Activated CD4-positive, CD25-positive, alpha-beta regulatory T cell (primary cell): ENCODE data around the gene AGPAT1.
A peak's percentile ranks its signal among the peaks of the same experiment; 100 is the strongest.
"Not testable (repeated sequence)": the region's sequence is repeated elsewhere in the genome, so short reads cannot be mapped to it uniquely, and the experiment has no call there.

ENCODE experiments used
- DNase-seq, 4 experiments: peaks; one replicate each; lab custom pipeline; 2025; lab: John Stamatoyannopoulos, UW

The AGPAT1 gene

DNA sequence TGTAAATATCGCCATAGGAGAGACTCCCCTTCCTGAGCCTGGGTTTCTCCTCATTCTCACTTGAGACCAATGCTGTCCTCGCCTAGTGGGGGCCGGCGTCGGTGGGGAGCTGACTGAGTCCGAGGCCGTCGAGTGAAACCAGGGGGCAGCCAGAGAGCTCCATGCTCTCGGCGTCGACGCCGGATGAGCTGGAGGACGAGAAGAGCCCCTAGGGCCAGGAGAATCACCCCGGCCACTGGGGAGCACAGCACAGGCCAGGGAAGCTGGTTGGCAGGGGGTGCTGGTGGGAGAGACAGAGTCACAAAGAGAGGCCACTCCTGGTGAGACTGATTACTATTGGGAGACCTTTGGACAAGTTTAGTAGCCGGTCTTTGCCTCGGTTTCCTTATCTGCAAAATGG is 23.0 kb upstream of the AGPAT1 start:
- no peak for DNase-seq

DNA sequence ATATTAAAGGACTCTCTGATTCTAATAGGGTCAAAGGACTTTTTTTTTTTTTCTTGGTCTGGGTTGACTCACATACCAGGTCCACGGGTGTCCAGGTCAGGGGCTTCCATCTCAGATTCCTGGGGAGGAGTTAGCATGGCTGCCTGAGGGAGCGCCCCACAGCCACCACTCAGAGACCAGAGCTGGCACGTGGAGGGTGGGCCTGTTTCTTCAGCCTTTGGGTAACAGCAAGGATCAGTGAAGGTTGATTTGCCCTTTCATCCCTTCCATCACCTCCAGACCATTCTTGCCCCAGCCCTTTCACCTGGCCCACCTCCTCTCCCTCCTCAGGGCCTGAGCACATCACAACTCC is 22.4 kb upstream of the AGPAT1 start:
- no peak for DNase-seq

GRCh38 chr6:32196682-32197616 is 21.1 kb upstream of the AGPAT1 start:
- DNase-seq, result no peak

DNA sequence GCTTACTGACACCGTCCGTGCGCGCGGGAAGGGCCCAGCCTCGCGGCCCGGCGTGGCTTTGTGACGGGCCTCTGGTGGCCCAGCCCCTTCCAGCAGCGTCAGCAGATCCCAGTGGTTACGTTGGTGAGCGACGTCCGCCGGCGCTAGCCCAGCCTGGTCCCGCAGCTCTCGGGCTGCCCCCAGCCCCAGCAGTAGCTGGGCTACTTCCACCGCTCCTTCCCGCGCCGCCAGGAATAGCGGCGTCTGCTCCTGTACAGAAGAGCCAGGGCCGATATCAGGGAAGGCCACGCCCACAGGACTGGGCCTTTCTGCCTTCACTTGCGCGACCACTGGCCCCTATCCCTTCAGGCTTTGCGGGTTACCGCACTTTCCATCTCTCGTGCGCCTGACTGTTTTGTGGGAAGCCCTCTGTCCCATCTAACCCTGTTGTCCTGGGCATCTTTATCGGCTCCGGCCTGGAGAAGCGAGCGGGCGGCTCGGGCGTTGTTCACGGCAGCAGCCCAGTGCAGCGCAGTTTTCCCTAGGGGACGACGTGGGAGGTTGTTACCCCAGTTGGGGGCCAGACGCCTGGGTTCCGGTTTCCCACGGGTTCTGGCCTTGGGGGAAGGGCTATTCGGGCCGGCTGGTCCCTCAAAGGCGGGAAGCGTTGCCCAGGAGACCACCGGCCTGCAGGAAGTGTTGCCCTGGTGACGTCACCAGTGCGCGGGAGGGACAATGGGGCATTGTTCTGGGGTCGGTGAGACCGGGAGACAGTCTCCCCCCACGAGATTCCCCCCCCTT is 20.2 kb upstream of the AGPAT1 start:
- peak in 3 of 4 experiments; percentile 30 to 40 (median 32) for DNase-seq

DNA sequence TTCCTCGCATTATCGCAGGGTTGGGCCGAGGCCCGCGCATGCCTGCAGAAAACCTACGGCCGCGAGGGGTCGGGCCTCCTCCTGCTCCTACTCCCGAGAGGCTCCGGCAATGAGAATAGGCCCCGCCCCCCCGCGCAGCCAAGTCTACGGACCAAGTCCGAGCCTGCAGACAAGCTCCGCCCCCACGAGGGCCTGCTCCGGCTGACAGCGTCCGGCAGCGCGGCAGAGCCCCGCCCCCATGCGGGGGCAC is 19.7 kb upstream of the AGPAT1 start:
- peak; percentile 100 for DNase-seq

DNA sequence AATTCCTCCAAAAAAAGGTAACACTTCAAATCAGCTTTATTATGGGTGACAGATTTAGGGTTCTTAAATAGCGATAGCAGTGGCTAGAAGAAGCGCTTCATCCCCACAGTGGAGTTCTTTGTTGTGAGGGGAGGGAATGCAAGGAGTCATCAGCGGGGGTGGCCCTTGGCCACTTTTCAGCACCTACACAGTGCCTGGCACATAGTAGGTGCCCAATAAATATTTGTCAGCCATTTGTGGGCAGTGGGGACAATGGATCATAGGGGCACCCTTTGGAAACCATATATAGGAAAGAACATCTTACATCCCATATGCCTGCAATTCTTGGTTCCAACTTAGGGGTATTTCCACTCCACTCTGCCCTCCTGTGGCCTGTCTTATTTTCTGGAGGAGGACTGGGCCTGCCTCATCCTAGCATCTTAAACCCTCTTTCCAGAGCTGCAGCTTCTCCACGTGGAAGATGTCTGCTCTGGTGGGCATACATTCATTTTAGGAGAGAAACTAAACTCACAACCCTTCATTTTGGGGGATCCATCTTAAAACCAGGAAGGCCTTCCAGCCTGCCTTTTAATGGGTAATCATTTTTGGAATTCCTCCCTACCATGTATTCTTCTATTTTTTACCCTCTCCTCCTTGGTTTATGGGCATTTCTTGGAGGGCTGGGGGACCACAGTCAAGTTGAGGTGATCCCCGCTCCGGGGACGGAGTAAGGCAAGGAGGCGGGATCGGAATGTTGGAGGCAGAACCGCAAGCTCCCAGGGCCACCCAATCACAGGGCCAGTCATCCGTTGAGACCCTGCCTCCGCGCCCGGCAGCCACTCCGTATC is 19.2 kb upstream of the AGPAT1 start:
- DNase-seq, result no peak

GRCh38 chr6:32194388-32194787 is 18.5 kb upstream of the AGPAT1 start:
- DNase-seq, result no peak

GRCh38 chr6:32193096-32193495 is 17.2 kb upstream of the AGPAT1 start:
- not testable (repeated sequence) for DNase-seq

DNA sequence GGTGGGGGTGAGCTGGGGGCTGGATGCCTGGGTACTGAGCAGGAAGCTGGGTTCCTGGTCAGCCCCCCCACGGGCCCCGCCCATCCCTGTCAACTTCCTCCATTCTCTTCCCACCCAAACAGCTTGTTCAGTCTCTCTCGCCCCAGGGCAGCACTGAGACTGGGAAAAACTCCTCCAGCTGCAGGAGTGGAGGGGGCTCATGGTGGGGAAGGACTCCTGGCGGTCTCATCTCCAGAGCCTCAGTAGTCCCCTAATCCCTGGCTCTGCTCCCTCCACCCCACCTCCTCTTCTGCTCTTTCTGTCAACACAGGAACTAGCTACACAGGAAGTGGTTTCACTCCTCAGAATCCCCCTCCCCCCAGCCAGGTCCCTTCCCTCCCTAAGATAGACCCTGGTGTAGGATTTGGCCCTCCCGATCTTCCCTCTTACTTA is 16.7 kb upstream of the AGPAT1 start, which contains the start of gene GPSM3:
Gene GPSM3, minus strand, starts transcription at position 36 of the 432 bp plus-strand sequence. CDS start 130 bp downstream, outside the sequence.
- peak in 2 of 4 experiments; percentile 35 to 36 for DNase-seq

DNA sequence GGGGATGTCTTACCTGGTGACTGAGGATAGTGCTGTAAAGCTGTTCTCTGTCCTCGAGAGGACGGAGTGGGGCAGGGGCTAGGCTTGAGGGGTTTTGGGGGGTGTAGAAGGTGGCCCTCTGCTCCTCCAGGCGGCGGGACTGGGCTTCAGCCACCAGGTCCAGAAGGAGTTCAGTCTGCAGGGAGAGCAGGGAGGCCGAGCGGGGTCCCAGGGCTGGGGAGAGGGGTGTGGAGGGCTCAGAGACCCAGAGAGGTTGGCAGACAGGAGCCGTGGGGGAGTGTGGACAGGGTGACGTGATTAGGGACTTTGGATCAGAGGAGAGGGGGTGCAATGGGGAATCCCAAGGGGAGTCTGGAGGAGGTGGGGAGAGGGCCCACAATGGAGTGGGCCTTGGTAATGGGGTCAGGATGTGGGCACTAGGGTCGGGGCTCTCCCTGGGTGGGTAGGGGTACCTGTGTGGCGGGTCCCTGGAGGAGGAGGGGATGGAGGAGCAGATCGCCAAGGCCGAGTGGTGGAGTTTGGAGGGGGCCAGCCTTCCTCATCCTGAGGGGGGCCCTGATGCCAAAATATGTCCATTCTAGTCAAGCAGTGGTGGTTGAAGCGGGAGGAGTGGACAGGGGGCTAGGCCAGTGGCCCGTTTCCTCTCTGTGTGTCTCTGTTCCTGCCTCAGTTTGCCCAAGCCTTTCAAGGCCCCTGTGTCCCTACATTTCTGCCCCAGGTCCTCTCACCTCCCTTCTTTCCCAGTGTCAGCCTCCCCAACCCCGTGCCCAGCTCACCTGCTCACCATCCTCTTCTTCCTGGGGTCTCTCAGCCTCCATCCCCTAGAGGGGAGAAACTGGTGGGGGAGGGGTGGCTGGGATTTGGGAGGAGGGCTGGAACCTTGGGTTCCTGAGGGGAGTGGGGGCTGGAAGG is 16.1 kb upstream of the AGPAT1 start:
- no peak for DNase-seq

DNA sequence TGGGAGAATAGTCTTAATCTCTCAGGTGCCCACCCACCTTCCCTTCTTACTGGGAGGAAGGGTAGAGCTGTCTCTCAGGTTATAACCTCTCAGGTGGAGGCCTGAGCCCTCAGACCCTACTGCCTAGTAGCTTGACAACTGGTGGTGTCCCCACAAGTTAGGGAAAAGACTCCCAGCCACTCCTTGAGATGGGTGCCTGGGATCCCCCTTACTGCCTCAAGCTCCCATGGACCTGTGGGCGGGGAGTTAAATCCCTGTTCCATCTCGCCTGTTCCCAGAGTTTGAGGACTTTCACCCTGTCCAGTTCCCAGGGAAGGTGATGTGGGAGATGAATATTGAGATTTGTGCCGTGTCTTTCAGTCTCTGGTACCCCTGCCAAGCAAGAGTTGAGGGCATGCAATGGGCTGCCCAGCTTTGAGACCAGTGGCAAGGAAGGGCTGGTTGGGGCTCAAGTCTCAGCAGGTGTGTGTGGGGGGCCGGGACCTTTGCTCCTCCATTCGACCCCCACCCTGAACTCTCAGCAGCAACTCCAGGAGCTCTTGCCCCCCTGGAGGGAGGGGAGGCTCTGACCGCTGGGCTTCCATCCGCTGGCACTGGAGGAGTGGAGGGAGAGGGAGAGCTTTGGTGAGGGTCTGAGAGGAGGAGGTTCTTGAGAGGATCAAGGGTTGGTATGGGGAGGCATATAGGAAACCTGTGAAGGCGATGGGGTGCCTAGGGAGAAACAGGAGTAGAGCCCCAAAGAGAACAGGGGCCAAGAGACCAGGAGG is 15.2 kb upstream of the AGPAT1 start:
- DNase-seq, result no peak

DNA sequence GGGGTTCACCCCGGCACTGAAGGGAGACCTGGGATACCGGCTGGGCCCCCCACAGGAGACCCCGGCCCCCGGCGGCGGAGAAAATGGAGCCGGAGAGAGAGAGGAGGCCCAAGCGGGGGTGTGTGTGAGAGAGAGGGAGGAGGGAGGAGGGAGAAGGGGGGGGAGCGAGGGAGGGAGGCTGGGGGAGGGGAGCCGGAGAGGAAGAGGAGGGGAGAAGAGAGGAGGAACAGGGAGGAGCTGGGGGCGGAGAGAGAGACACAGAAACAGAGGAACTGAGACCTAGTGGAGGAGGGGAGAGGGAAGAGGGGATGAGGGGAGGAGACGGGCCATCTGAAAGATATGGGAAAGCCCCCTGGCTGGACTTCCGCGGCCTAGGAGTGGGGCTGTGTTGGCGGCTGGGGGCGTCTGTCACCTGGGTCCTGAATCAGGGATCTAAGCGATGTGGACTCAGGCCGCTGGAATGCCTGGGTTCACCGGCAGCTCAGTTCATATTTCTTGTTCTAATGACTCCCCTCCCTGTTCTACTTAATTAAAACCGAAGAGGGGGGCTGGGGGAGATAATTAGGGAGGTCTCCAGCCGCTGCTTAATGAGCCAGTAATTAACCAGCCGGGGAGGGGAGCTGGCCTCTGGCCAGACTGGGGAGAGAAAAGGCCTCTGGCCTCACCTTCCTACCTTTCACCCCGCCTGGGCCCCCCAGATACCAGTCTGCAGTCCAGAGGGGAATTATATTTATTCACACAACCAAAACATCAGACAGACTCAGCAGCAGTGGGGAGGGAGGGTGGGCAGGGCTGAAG is 14.4 kb upstream of the AGPAT1 start, which contains the start of gene PBX2:
Gene PBX2, minus strand, starts transcription at position 149 of the 798 bp plus-strand sequence. CDS start 287 bp downstream, outside the sequence.
- peak; percentile 56 to 69 (median 62) for DNase-seq

DNA sequence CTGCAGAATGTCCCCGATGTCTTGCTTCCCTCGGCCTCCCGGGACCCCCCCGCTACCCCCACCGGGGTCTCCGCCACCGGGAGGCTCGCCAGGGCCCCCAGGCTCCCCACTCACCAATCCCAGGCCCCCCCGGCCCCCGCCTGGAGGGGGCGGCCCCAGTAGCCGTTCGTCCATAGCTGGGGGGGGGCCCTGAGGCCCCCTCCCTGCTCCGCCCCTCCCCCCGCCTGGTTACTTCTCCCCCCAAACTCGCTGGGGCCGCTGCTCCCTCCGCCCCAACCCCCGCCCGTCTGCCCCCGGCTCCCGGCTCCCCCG is 13.8 kb upstream of the AGPAT1 start:
- no peak for DNase-seq

DNA sequence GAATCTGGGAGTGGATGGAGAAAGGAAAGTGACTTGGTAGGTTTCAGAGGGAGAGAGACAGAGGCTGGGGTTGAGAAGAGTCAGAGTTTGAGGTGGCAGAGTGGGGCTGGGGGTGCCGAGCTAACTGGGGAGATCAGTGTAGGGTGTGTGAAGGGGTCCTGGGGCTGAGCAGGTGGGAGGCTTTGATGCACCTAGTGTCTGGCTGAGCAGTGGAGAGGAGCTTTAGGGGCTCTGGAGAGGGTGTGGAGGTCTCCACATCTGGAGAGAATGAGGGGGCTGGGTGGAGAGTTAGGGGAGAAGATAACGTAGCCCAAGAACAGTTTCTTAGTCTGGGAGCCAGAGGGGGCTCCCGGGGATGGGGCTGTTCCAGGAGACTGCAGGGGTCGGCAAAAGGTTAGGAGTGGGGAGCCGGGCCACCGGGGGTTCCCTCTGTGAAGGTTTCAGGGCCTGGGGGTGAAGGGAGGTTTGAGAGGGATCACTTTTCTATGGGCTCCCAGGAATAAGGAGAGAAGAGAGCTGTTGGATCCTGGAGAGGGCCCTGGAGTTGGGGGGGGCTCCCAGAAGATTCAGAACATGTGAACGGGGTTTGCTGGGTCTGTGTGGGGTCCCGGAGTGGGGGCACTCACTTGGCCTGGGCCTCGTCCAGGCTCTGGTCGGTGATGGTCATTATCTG is 13.3 kb upstream of the AGPAT1 start:
- DNase-seq, result no peak

DNA sequence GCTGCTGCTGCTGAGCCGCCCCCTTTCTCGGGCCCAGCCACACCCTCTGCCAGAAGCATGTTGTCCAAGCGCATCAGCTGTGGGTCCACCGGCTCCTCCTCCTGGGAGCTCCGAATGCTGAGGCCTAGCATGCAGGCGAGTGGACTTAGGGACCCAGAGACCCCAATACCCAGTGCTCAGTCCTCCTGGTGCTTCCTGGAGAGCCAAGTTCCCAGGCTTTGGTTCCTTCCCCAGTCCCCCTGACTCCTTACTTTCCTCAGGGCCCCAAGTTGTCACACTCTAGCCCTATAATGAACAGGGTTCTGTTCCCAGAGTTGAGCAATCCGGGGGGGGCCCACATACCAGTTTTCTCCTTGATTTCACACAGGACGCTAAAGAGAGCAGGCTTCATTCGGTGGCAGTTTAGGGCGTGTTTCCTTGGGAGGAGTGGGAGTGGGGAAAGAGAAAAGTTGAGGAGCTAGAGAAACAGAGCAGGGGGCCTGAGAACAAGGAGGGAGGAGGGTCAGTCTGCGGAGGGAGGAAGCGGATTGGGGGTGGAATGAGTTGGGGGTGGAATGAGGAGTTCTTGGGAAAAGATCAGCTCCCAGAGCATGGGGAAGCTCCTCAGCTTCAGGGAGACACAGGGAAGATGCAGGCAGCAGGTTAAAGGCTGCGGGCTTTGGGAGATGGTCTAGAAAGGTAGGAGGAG is 12.6 kb upstream of the AGPAT1 start:
- no peak for DNase-seq

- DNase-seq, result not testable (repeated sequence)
Measured at GRCh38 chr6:32187725-32188380, 12.0 kb upstream of the AGPAT1 start.

DNA sequence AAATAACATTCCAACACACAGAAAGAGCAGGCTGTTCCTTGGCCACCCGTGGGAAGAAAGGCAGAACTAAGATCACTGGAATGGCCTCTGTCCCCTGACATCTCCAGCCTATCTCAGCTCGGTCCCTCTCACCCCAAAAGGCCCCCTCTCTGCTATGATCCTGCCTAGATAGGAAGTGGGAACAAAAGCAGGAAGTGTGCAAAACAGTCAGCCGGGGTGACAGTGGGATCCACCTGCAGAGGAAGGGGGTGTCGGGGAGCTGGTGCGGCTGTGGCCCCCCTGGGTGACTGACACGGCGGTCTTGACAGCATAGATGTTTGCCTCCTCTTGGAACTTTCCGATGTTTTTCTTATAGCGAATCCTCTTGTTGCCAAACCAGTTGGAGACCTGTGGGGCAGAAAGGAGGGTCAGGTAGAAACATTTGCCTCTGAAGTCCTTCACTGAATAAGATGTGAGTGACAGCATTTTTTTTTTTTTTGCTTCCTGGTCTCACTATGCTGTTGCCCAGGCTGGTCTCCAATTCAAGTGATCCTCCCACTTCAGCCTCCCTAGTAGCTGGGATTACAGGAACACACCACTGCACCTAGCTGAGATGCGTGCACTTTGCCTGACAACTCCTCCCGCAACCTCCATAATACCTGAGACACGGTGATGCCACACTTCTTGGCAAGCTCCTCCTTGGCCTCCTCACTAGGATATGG is 11.3 kb upstream of the AGPAT1 start:
- no peak for DNase-seq
